Right renal pelvis (tissue), 4 donors: ENCODE measurements around the gene FGGY. TPM values are rescaled to one million over a fixed set of nuclear protein-coding genes. Genes with fewer than 3 reads are reported as not detected.

Source experiments
- DNase-seq, 4 donors: peaks; one replicate each; pipeline ENCODE4 v3.0.0-alpha.2; 2013; ENCODE audit warnings: low read depth in 4 of 4, low spot score in 3 of 4, missing footprints in 1 of 4
- polyA plus RNA-seq, 4 donors: library from polyadenylated mRNA; unstranded; fragments of 120-200 nt; gene quantifications; one replicate each; pipeline ENCODE4 v1.2.1, GENCODE V29; 2013; ENCODE audit not compliant: insufficient read length in 4 of 4

FGGY gene
- polyA plus RNA-seq, 4 donors: 22.6 to 27.0 (median 24.2) TPM

GRCh38 chr1:59687081-59687480, 390.2 kb downstream of the FGGY start:
- DNase-seq: no peak

- no peak for DNase-seq
These were observed 392.1 kb downstream of the FGGY start for GRCh38 chr1:59688976-59689375.

GRCh38 chr1:59689730-59690129, 392.8 kb downstream of the FGGY start:
- DNase-seq: no peak

- no peak for DNase-seq
These were observed 393.5 kb downstream of the FGGY start for GRCh38 chr1:59690171-59690930.

GRCh38 chr1:59691261-59691660, 394.4 kb downstream of the FGGY start:
- no peak for DNase-seq

GRCh38 chr1:59692591-59692990, 395.7 kb downstream of the FGGY start:
- no peak for DNase-seq

- no peak for DNase-seq
These were observed 396.5 kb downstream of the FGGY start for GRCh38 chr1:59693406-59693805.

- DNase-seq: no peak
These were observed 398.4 kb downstream of the FGGY start for GRCh38 chr1:59695252-59695651.

GRCh38 chr1:59696421-59697115, 399.7 kb downstream of the FGGY start:
- DNase-seq: no peak

GRCh38 chr1:59697150-59697800, 400.4 kb downstream of the FGGY start:
- DNase-seq: no peak

GRCh38 chr1:59698386-59698785, 401.5 kb downstream of the FGGY start:
- DNase-seq: no peak

GRCh38 chr1:59699227-59699847, 402.4 kb downstream of the FGGY start:
- DNase-seq: no peak

- no peak for DNase-seq
These were observed 404.5 kb downstream of the FGGY start for GRCh38 chr1:59701376-59701775.

GRCh38 chr1:59703226-59703917, 406.5 kb downstream of the FGGY start:
- no peak for DNase-seq

- no peak for DNase-seq
These were observed 407.1 kb downstream of the FGGY start for GRCh38 chr1:59703918-59704378.

GRCh38 chr1:59704716-59705115, 407.8 kb downstream of the FGGY start:
- DNase-seq: no peak

- DNase-seq: no peak
These were observed 408.8 kb downstream of the FGGY start for GRCh38 chr1:59705466-59706302.

GRCh38 chr1:59706303-59706599, 409.4 kb downstream of the FGGY start:
- no peak for DNase-seq

- DNase-seq: no peak
These were observed 410.4 kb downstream of the FGGY start for GRCh38 chr1:59707178-59707791.
